SKM-1 treated with dmso at 0.1 percent for 144 hours (cell line): ENCODE results near the gene ARL14EP.

ENCODE experiments used
- DNase-seq: peaks from one replicate; lab custom pipeline; 2025; ENCODE audit not compliant: unreplicated experiment; lab: John Stamatoyannopoulos, UW

The ARL14EP gene

DNA sequence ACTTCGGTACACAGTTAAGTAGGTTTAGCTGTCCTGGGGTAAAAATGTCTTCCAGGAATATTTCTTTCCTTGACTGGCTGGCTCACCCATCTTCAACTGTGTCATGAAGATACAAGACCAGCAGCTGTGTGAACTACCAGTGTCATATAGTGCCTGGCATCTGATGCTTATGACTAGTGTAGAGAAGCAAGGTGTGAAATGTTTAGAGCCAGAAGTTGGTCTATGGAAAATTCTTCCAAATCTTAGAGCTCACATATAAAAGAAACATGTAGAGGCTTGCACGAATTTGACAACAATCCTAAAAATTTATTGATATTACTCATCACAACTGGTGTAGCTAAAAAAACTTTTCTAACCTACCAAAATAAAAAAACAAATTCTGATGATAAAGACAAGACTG lies 54.4 kb downstream of the ARL14EP start:
- no peak for DNase-seq

DNA sequence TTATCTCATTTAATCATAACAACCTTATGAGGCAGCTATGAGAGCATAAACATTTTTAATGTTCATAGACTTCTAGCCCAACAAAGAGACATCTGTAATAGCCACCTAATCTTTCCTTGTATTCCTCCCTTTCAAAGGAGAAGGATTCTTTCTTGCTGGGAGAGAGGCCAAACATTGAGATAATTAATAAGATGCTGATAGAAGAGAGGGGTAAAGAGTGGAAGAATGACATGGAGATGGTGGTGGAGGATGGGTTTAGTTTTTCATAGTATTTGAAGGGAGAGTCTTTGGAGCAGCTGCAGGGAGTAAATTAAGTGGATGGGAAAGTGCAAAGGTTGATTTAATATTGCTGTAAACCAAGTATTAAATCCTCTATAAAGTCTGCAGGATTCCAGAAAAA lies 57.9 kb downstream of the ARL14EP start:
- no peak for DNase-seq

DNA sequence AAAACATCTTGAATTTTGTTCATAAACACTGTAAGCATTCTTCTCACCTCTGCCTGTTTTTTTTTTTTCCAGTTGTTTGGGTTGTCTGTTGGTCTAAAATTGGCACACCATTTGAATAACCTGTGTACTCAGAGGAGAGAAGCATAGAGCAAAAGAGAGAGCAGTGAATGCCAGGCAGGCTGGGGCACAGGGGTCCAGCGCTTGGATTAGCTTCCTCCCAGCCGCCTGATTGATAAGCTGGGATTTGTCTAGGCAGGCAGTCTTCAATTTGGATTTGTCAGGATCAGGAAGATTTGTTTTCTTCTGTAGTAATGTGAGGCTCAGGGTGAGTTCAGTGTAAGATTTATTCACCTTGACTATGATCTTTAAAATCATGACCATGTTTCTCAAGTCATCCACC lies 59.0 kb downstream of the ARL14EP start:
- no peak for DNase-seq
